ENCODE measurements around the gene GOPC. TPM values are rescaled to one million over a fixed set of nuclear protein-coding genes. Genes with fewer than 3 reads are reported as not detected.
"Not testable (repeated sequence)": the region's sequence is repeated elsewhere in the genome, so short reads cannot be mapped to it uniquely, and the experiment has no call there.

GOPC gene
- total and polyA plus RNA-seq, 12 donors: 12.3 to 35.3 (median 20.1) TPM

- Histone ChIP-seq H3K27ac (no peak overlapping the region), H3K4me3 (no peak overlapping the region), H3K9me3 (replicated peaks in 1 of 3) (no peaks in the 10 kb centered on the region), H3K4me1 (replicated peaks in 1 of 2) (no peaks in the 10 kb centered on the region), H3K27me3 (no peaks in the 10 kb centered on the region), H3K36me3 (replicated peaks in 1 of 2) (no peaks in the 10 kb centered on the region)
- no peak for DNase-seq
- intact Hi-C loops (cut with DNase I): no loop called here
- 93 to 97% (median 95%) methylated on average over 6 of the region's 6 CpGs for WGBS, 4 donors
- TF ChIP-seq POLR2A (IDR thresholded peaks at IDR 0.05): no peak
- TF ChIP-seq, protein P1, sequence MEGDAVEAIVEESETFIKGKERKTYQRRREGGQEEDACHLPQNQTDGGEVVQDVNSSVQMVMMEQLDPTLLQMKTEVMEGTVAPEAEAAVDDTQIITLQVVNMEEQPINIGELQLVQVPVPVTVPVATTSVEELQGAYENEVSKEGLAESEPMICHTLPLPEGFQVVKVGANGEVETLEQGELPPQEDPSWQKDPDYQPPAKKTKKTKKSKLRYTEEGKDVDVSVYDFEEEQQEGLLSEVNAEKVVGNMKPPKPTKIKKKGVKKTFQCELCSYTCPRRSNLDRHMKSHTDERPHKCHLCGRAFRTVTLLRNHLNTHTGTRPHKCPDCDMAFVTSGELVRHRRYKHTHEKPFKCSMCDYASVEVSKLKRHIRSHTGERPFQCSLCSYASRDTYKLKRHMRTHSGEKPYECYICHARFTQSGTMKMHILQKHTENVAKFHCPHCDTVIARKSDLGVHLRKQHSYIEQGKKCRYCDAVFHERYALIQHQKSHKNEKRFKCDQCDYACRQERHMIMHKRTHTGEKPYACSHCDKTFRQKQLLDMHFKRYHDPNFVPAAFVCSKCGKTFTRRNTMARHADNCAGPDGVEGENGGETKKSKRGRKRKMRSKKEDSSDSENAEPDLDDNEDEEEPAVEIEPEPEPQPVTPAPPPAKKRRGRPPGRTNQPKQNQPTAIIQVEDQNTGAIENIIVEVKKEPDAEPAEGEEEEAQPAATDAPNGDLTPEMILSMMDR (IDR thresholded peaks at IDR 0.05): no peak
Observed at GRCh38 chr6:117518870-117519269, 83.4 kb downstream of the GOPC start.

- DNase-seq; H3K36me3 ChIP-seq (replicated peaks in 1 of 2); H3K27me3 ChIP-seq; H3K27ac ChIP-seq; H3K9me3 ChIP-seq (replicated peaks in 1 of 3); intact Hi-C loops (cut with DNase I); H3K4me1 ChIP-seq (replicated peaks in 1 of 2); H3K4me3 ChIP-seq: not testable (repeated sequence)
- WGBS, 4 donors: 93 to 98% (median 94%) methylated on average over 5 of the region's 5 CpGs
Observed at GRCh38 chr6:117517995-117518394, 84.3 kb downstream of the GOPC start.

DNA sequence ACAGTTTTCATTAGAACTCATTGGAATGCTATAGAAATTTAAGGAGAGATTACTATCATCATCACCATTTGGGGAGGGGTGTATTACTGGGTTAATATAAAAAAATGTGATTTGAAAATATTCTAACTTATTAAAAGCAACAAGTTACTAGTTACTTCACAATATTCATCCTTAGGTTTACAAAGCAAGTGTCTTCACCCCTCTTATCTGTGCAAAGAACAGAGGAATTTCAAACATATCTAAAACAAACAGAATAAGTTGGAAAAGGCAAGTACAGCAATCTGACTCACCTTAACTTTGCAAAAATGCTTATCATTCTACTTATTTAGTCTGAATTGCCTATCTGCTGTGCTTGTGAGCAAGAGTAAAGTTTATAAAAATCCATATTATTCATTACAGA is 87.0 kb downstream of the GOPC start:
- no peak for DNase-seq
- no peaks in the 10 kb centered on the region for H3K4me1 ChIP-seq (replicated peaks in 1 of 2)

GRCh38 chr6:117514655-117515054 is 87.7 kb downstream of the GOPC start:
- WGBS, 4 donors: 88 to 100% (median 93%) methylated on average over 1 of the region's 1 CpG

More for the DNA sequence above, 87.0 kb downstream of the GOPC start:
- H3K4me3 ChIP-seq: no peak overlapping the region
- no peaks in the 10 kb centered on the region for H3K9me3 ChIP-seq (replicated peaks in 1 of 3)
- no peaks in the 10 kb centered on the region for H3K27me3 ChIP-seq
- H3K27ac ChIP-seq: no peak overlapping the region
- TF ChIP-seq POLR2A (IDR thresholded peaks at IDR 0.05): no peak
- TF ChIP-seq, protein P1 (IDR thresholded peaks at IDR 0.05): no peak
- intact Hi-C loops (cut with DNase I): no loop called here
- H3K36me3 ChIP-seq (replicated peaks in 1 of 2): no peaks in the 10 kb centered on the region

GRCh38 chr6:117513778-117514365 is 88.4 kb downstream of the GOPC start:
- H3K36me3 ChIP-seq (replicated peaks in 1 of 2): no peaks in the 10 kb centered on the region
- no peaks in the 10 kb centered on the region for H3K9me3 ChIP-seq (replicated peaks in 1 of 3)
- no peaks in the 10 kb centered on the region for H3K4me1 ChIP-seq (replicated peaks in 1 of 2)
- 88 to 93% (median 89%) methylated on average over 7 of the region's 7 CpGs for WGBS, 4 donors
- no peak overlapping the region for H3K27ac ChIP-seq
- H3K4me3 ChIP-seq: no peak overlapping the region
- intact Hi-C loops (cut with DNase I): no loop called here
- no peak for TF ChIP-seq POLR2A (IDR thresholded peaks at IDR 0.05)
- TF ChIP-seq, protein P1 (IDR thresholded peaks at IDR 0.05): no peak
- no peak for DNase-seq
- no peaks in the 10 kb centered on the region for H3K27me3 ChIP-seq

More at GRCh38 chr6:117514655-117515054, 87.7 kb downstream of the GOPC start:
- no peaks in the 10 kb centered on the region for H3K27me3 ChIP-seq
- H3K36me3 ChIP-seq (replicated peaks in 1 of 2): no peaks in the 10 kb centered on the region
- TF ChIP-seq, protein P1 (IDR thresholded peaks at IDR 0.05): no peak
- TF ChIP-seq POLR2A (IDR thresholded peaks at IDR 0.05): no peak
- H3K27ac ChIP-seq: no peak overlapping the region
- no peaks in the 10 kb centered on the region for H3K9me3 ChIP-seq (replicated peaks in 1 of 3)
- H3K4me3 ChIP-seq: no peak overlapping the region
- intact Hi-C loops (cut with DNase I): no loop called here
- no peaks in the 10 kb centered on the region for H3K4me1 ChIP-seq (replicated peaks in 1 of 2)
- no peak for DNase-seq
